ENCODE data around the gene TBC1D4. TPM values are rescaled to one million over a fixed set of nuclear protein-coding genes. Genes with fewer than 3 reads are reported as not detected.

Gene TBC1D4
- total and polyA plus RNA-seq, 9 of the 15 experiments (the other 6 are each of a cell fraction or from before 2014, with no cell fraction given), result 2.8 to 12.3 (median 7.0) TPM

GRCh38 chr13:75482070-75482819 is at the start of gene TBC1D4 (continued):
- TF ChIP-seq ZNF57 (CRISPR knock-in tag; IDR thresholded peaks at IDR 0.05) (no peak), MITF (IDR thresholded peaks at IDR 0.05) (no peak), NR0B1 (IDR thresholded peaks at IDR 0.05; ENCODE audit: partially characterized antibody) (no peak), TFAP4 (CRISPR knock-in tag; IDR thresholded peaks at IDR 0.05; ENCODE audit: borderline replicate concordance) (peak; percentile 52; the same call in 1 of the 2 replicates), ZNF324 (CRISPR knock-in tag; IDR thresholded peaks at IDR 0.05) (no peak), TSHZ1 (CRISPR knock-in tag; IDR thresholded peaks at IDR 0.05) (no peak), BCOR (IDR thresholded peaks at IDR 0.05) (peak; percentile 35; the same call in 1 of the 2 replicates), ZBTB12 (CRISPR knock-in tag; IDR thresholded peaks at IDR 0.05) (no peak), MAZ (CRISPR knock-in tag; conservative IDR thresholded peaks at IDR 0.05 in 1 of 2, IDR thresholded peaks at IDR 0.05 in 1 of 2) (peak; percentile 56 to 75; a peak in 3 of 4 replicates), KHSRP (IDR thresholded peaks at IDR 0.05) (no peak), TAF1 (IDR thresholded peaks at IDR 0.05; ENCODE audit: control insufficient read depth, extremely low read depth, insufficient read depth, low read length, severe bottlenecking) (peak; percentile 45), KDM5B (IDR thresholded peaks at IDR 0.05; ENCODE audit: insufficient replicate concordance, low read depth, low read length) (no peak), GABPA (tag; conservative IDR thresholded peaks at IDR 0.05; ENCODE audit: low read depth) (0 out of 2 replicates have a peak, but pooled peaks have one; percentile 31), CBFA2T3 (IDR thresholded peaks at IDR 0.05) (no peak), ZNF347 (CRISPR knock-in tag; IDR thresholded peaks at IDR 0.05; ENCODE audit: low read depth) (no peak), ZBTB5 (IDR thresholded peaks at IDR 0.05) (no peak)

All from K562 (cell line).